ENCODE measurements around the gene STAU1. TPM values are rescaled to one million over a fixed set of nuclear protein-coding genes. Genes with fewer than 3 reads are reported as not detected.
"Not testable (repeated sequence)": the region's sequence is repeated elsewhere in the genome, so short reads cannot be mapped to it uniquely, and the experiment has no call there.

STAU1 gene
- total RNA-seq, 6 experiments from 2014 or later = 53.7 to 96.6 (median 70.4) TPM

GRCh38 chr20:49170714-49171113 lies 17.4 kb downstream of the STAU1 start:
- no peaks in the 10 kb centered on the region for H3K27me3 ChIP-seq
- no peaks in the 10 kb centered on the region for H3K9me3 ChIP-seq
- peaks cover 0 to 20% (median 9%) of the 10 kb centered on the region in 4 donors for H3K4me1 ChIP-seq
- intact Hi-C loops (cut with DNase I) = no loop called here
- H3K4me3 ChIP-seq = no peak overlapping the region
- no peak overlapping the region for H3K27ac ChIP-seq
- ATAC-seq = no peak
- TF ChIP-seq POLR2A (IDR thresholded peaks at IDR 0.05) (no peak), CTCF (IDR thresholded peaks at IDR 0.05) (no peak)
- peaks cover 0 to 4% (median under 1%) of the 10 kb centered on the region in 4 donors for H3K36me3 ChIP-seq
- no peak for DNase-seq
- 91% methylated on average over 2 of the region's 2 CpGs for WGBS (ENCODE audit: insufficient coverage, low coverage, low lambda C conversion rate, missing lambda C conversion rate)

GRCh38 chr20:49169547-49169946 lies 18.6 kb downstream of the STAU1 start:
- intact Hi-C loops (cut with DNase I) = no loop called here
- TF ChIP-seq CTCF (IDR thresholded peaks at IDR 0.05) = no peak
- TF ChIP-seq POLR2A (IDR thresholded peaks at IDR 0.05) = no peak
- H3K4me1 ChIP-seq = peaks cover 0 to 20% (median 9%) of the 10 kb centered on the region in 4 donors

GRCh38 chr20:49168864-49169263 lies 19.3 kb downstream of the STAU1 start:
- H3K36me3 ChIP-seq = peaks cover 0 to 15% (median 2%) of the 10 kb centered on the region in 4 donors
- DNase-seq; ATAC-seq; intact Hi-C loops (cut with DNase I); H3K27me3 ChIP-seq; H3K27ac ChIP-seq; H3K4me3 ChIP-seq; H3K9me3 ChIP-seq: not testable (repeated sequence)
- H3K4me1 ChIP-seq = peaks cover 0 to 20% (median 9%) of the 10 kb centered on the region in 4 donors
- 89% methylated on average over 8 of the region's 10 CpGs for WGBS (ENCODE audit: insufficient coverage, low coverage, low lambda C conversion rate, missing lambda C conversion rate)

More at GRCh38 chr20:49169547-49169946, 18.6 kb downstream of the STAU1 start:
- ATAC-seq = no peak
- Histone ChIP-seq H3K27ac (no peak overlapping the region), H3K4me3 (no peak overlapping the region), H3K9me3 (no peaks in the 10 kb centered on the region), H3K27me3 (no peaks in the 10 kb centered on the region), H3K36me3 (peaks cover 0 to 12% (median 2%) of the 10 kb centered on the region in 4 donors)
- 64% methylated on average over 2 of the region's 2 CpGs for WGBS (ENCODE audit: insufficient coverage, low coverage, low lambda C conversion rate, missing lambda C conversion rate)
- no peak for DNase-seq

DNA sequence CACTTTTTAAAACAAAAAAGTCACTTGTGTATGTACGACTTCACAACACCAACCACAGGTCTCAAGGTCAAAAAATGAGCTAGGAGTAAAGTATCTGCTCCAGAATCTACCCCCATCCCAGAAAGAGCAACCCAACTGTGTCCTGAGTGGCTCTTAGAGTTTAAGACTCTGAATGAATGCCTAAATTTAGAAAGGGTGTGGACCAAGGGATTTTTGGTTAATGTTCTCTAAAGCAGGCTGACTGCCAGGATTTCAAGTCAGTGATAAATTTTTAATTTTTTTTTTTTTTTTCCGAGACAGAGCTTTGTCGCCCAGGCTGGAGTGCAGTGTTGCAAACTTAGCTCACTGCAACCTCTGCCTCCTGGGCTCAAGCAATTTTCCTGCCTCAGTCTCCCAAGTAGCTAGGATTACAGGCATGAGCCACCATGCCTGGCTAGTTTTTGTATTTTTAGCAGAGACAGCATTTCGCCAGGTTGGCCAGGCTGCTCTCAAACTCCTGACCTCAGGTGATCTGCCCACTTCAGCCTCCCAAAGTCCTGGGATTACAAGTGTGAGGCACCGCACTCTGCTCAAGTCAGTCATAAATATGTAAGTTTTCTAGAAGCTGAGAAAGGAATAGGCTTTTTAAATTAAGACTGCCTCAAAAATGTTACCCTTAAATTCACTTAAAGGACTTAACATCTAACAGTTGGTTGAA lies 20.2 kb downstream of the STAU1 start:
- ATAC-seq = peak; percentile 54 to 76 (median 59)
- TF ChIP-seq POLR2A (IDR thresholded peaks at IDR 0.05) (no peak), CTCF (IDR thresholded peaks at IDR 0.05) (no peak)
- no peak overlapping the region for H3K4me3 ChIP-seq
- no peak for DNase-seq
- intact Hi-C loops (cut with DNase I) = no loop called here
- peaks cover 0 to 15% (median 0%) of the 10 kb centered on the region in 4 donors for H3K36me3 ChIP-seq
- WGBS (ENCODE audit: insufficient coverage, low coverage, low lambda C conversion rate, missing lambda C conversion rate) = 20% methylated on average over 5 of the region's 5 CpGs
- H3K9me3 ChIP-seq = no peaks in the 10 kb centered on the region
- H3K27ac ChIP-seq = no peak overlapping the region
- no peaks in the 10 kb centered on the region for H3K27me3 ChIP-seq
- peaks cover 0 to 20% (median 9%) of the 10 kb centered on the region in 4 donors for H3K4me1 ChIP-seq
